Bronchial epithelial cell (primary cell): ENCODE measurements around the gene MRC2. TPM values are rescaled to one million over a fixed set of nuclear protein-coding genes. Genes with fewer than 3 reads are reported as not detected.

Experiments
- DNase-seq: peaks from one replicate; pipeline ENCODE4 v3.0.0-alpha.2; 2010; ENCODE audit warnings: low read depth
- FAIRE-seq: peaks from 2 replicates; lab custom pipeline; 2011; peaks lifted over from hg19 to GRCh38; lab: Jason Lieb, UNC
- H3K27me3 ChIP-seq: 2 replicates; pipeline ENCODE4 v1.5.1; 2011; ENCODE audit warnings: low read length; ENCODE audit not compliant: control insufficient read depth, insufficient read depth
- H3K36me3 ChIP-seq: 2 replicates; pipeline ENCODE4 v1.5.1; 2011; ENCODE audit warnings: low read length; ENCODE audit not compliant: control insufficient read depth, insufficient read depth
- H3K4me3 ChIP-seq: 2 replicates; pipeline ENCODE4 v1.5.1; 2011; ENCODE audit warnings: mild to moderate bottlenecking, low read depth, low read length, control low read depth
- CTCF ChIP-seq: IDR thresholded peaks from 2 replicates; pipeline ENCODE4 v1.5.1; 2011; ENCODE audit warnings: mild to moderate bottlenecking, moderate library complexity, low read length, control low read depth, inconsistent platforms; ENCODE audit not compliant: insufficient read depth, severe bottlenecking
- total RNA-seq: library from RNA; depleted of rRNA; stranded (reverse); fragments of >200 nt; gene quantifications from 2 replicates; pipeline ENCODE4 v1.2.1, GENCODE V29; 2014

The MRC2 gene
- total RNA-seq, 1 donor from 2014 or later = 9.2 TPM

- FAIRE-seq = no peak
- H3K36me3 ChIP-seq = peaks cover 4% of the 10 kb centered on the region
Observed at GRCh38 chr17:62674841-62675240, 47.4 kb downstream of the MRC2 start.

GRCh38 chr17:62675260-62675659 is 47.8 kb downstream of the MRC2 start:
- Histone ChIP-seq H3K4me3 (no peak overlapping the region), H3K27me3 (no peaks in the 10 kb centered on the region), H3K36me3 (peaks cover 4% of the 10 kb centered on the region)
- no peak for DNase-seq
- FAIRE-seq = no peak
- TF ChIP-seq CTCF = no peak

More at GRCh38 chr17:62674841-62675240, 47.4 kb downstream of the MRC2 start:
- no peak for DNase-seq
- no peaks in the 10 kb centered on the region for H3K27me3 ChIP-seq
- TF ChIP-seq CTCF = no peak
- no peak overlapping the region for H3K4me3 ChIP-seq

GRCh38 chr17:62675701-62676100 is 48.2 kb downstream of the MRC2 start:
- DNase-seq (no peak), FAIRE-seq (no peak)
- Histone ChIP-seq H3K4me3 (no peak overlapping the region), H3K27me3 (no peaks in the 10 kb centered on the region), H3K36me3 (peaks cover 4% of the 10 kb centered on the region)
- no peak for TF ChIP-seq CTCF

GRCh38 chr17:62676231-62676943 is 48.9 kb downstream of the MRC2 start:
- TF ChIP-seq CTCF = no peak
- H3K27me3 ChIP-seq = no peaks in the 10 kb centered on the region
- H3K36me3 ChIP-seq = peaks cover 6% of the 10 kb centered on the region
- FAIRE-seq (no peak), DNase-seq (no peak)
- no peak overlapping the region for H3K4me3 ChIP-seq

GRCh38 chr17:62676952-62677596 is 49.6 kb downstream of the MRC2 start:
- peaks cover 8% of the 10 kb centered on the region for H3K36me3 ChIP-seq

More at GRCh38 chr17:62676952-62677596, 49.6 kb downstream of the MRC2 start:
- no peaks in the 10 kb centered on the region for H3K27me3 ChIP-seq
- FAIRE-seq (no peak), DNase-seq (no peak)
- H3K4me3 ChIP-seq = no peak overlapping the region
- no peak for TF ChIP-seq CTCF
